Measurements from ENCODE around the gene NUFIP2.
A peak's percentile ranks its signal among the peaks of the same experiment; 100 is the strongest.
"Not testable (repeated sequence)": the region's sequence is repeated elsewhere in the genome, so short reads cannot be mapped to it uniquely, and the experiment has no call there.

Gene NUFIP2

DNA sequence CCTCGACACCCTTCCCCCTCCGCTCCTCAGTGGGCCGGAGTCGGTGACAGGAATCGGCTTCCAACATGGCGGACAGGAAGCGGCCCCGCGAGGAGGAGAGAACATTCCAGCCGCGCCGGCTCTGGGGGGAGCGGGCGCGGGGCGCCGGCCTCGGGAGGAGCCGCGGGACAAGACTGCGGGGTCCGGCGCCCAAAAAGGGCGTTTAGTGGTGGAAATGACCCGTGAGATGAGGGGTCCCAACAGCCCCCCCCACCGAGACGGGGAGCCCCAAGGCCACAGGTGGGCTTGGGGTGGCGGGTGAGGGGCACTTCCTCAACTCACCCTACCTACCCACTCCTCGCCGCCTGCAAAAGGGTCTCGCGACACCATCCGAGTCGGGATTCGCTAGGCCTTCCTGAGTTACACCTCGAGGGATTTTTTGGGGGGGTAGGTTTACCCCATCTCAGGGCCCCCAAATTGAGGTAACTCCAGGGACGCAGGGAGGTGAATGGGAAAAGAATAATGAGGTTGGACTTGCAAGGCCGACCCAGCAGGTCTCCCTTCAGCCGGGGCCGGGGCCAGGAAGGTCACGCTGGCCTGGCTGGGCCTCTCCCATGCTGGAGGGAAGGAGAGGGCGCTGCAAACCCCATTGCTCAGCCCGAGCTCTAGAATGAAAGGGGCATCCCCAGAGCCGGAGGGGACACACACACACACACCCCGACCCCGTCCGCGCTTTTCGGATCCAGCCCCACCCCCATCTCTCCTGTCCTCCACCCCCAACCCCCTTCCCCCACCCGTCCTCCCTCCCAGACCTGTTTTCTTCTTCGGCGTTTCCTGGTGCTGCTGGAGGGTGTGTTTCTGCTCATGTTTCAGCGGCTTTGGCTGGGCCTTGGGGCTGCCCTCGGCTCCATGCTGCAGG, 707 bp downstream of the NUFIP2 start:
- FAIRE-seq, result no peak
- DNase-seq (ENCODE audit: insufficient read length, low spot score), result peak; percentile 67
- peak; percentile 50 for TF ChIP-seq POLR2A (IDR thresholded peaks at IDR 0.05; ENCODE audit: low read depth, low read length)

DNA sequence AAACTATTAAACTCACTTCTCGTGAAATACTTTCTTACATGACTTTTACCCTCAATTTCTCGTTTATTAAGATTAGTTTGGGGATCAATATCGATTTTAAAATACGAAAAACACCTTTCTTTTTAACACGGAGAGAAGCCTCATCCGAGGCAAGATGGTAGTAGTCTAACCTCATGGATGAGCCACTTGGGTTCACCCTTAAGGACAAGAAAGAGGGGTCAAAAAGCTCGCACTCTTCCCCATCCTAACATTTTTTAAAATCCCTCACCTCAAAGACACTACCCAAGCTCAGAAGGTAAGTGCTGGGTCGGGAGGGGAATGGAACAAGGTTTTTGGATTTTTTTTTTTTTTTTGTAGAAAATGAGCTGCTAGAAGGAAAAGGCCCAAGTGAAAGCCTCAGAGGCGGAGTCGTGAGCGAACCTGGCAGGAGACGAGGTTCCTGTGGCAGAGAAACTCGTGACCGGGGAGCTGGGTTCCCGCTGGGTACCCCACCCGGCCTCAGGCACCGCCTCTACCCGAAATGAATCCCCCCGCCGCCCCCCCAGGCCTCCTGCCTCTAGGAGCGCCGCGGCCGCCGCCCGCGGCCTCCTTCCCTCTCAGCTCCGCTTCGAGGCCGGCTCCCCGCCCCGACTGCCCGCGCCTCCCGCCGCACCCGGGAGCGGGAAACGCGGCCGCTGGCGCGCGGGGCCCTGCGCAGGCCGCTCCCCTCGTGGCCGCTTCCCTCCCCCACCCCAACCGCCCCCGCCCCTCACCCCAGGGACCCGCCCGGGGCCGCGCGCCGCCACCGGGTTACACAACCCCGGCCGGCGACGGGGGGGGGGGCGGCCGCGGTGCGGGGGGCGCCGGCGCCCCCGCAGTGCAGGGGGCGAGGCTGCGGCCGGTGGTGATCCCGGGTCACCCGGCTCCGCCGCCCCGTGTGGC, 1.6 kb downstream of the NUFIP2 start:
- no peak for TF ChIP-seq POLR2A (IDR thresholded peaks at IDR 0.05; ENCODE audit: low read depth, low read length)
- FAIRE-seq, result no peak
- peak; percentile 52 for DNase-seq (ENCODE audit: insufficient read length, low spot score)

DNA sequence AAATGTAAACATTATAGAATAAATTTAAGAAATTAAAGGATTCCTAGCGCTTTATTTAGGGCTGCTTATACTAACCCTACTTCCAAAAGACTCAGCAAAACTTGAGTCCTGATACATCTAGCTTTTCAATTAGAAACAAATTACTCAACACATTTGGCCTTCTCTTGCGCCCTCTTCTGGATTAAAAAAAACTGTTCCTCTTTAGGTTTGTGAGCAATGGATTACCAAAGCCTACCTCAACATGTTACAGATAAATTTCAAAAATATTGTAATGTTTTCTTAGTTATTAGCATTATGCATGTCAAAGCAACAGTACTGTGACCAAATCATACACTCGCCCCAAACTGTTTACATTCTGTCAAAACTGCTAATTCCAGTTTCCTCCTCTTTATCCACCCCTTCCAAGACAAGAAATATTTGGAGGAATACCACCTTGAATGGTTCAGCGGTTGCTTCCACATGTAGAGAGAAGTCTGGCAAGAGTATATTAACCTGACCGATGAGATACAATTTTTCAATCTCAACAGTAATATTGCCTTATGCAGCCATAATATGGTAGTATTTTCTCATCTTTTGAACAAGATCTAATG, 2.7 kb downstream of the NUFIP2 start:
- no peak for FAIRE-seq

DNA sequence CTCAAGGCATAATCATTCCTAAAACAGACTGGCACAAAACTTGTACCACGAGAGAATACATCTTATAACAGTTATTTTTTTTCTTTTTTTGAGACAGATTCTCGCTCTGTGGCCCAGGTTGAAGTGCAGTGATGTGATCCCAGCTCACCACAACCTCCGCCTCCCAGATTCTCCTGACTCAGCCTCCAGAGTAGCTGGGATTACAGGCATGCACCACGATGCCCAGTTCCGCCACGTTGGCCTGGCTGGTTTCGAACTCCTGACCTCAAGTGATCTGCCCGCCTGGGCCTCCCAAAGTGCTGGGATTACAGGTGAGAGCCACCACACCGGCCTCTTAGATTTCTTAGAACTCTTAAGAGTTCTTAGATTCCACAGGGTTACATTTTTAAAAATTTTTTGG, 4.1 kb downstream of the NUFIP2 start:
- no peak for TF ChIP-seq POLR2A (IDR thresholded peaks at IDR 0.05; ENCODE audit: low read depth, low read length)
- no peak for FAIRE-seq

More for the DNA sequence above, 2.7 kb downstream of the NUFIP2 start:
- no peak for TF ChIP-seq POLR2A (IDR thresholded peaks at IDR 0.05; ENCODE audit: low read depth, low read length)
- no peak for DNase-seq (ENCODE audit: insufficient read length, low spot score)

DNA sequence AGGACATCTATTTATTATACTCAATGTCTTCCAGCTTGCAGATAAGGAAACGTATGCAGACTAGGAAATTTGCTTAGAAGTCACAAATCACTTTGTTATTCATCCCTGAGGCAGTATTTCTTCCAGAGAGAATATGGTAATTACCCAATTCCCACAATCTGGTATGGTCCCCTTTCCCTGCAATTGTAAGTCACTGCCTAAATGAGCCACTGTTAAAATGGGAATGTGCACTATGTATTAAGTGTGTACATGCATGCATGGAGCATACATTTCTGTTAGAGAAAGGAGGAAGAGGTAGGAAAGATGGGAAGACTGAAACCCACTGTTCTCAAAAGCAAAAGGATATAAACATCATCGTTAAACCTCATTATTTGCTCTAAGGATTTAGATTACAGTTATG, 10.0 kb downstream of the NUFIP2 start:
- no peak for TF ChIP-seq POLR2A (IDR thresholded peaks at IDR 0.05; ENCODE audit: low read depth, low read length)

More for the DNA sequence above, 4.1 kb downstream of the NUFIP2 start:
- no peak for DNase-seq (ENCODE audit: insufficient read length, low spot score)

DNA sequence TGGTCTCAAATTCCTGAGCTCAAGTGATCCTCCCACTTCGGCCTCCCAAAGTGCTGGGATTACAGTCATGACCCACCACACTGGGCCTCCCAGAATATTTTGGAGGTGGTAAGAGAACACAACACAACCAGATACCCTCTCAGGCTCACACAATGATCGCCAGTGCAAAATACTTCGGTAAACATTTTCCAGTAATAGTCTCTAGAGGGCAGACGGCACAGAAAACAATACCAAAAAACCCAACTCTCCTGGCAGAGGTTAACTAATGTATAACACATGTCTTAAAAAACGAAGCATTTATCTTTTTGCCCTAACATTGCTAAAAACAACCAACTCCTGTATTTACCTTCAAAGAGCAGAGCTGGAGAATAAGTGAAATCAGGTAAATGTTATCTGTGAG, 10.5 kb downstream of the NUFIP2 start:
- TF ChIP-seq POLR2A (IDR thresholded peaks at IDR 0.05; ENCODE audit: low read depth, low read length), result no peak
- FAIRE-seq (no peak), DNase-seq (ENCODE audit: insufficient read length, low spot score) (no peak)

More for the DNA sequence above, 10.0 kb downstream of the NUFIP2 start:
- DNase-seq (ENCODE audit: insufficient read length, low spot score), result no peak
- no peak for FAIRE-seq

DNA sequence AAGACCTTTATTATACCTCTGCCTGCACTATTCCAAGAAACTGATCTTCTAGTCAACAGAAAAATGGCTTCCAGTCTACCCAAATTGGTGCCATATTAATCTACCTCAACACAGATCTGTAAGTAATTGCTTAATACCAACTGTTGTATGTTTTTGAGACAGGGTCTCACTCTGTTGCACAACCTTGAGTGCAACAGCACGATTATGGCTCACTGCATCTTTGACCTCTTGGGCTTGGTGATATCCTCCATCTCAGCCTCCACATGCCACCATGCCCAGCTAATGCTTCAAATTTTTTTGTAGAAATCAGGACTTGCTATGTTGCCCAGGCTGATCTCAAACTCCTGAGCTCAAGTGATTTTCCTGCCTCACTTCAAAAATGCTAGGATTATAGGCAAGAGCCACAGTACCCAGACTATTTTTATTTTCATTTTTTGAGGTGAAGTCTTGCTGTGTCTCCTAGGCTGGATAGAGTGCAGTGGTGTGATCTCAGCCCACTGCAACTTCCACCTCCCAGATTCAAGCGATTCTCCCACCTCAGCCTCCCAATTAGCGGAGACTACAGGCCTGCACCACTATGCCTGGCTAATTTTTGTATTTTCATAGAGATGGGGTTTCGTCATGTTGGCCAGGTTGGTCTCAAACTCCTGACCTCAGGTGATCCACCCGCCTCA, 14.4 kb downstream of the NUFIP2 start:
- DNase-seq (ENCODE audit: insufficient read length, low spot score) (no peak), FAIRE-seq (no peak)
- no peak for TF ChIP-seq POLR2A (IDR thresholded peaks at IDR 0.05; ENCODE audit: low read depth, low read length)

DNA sequence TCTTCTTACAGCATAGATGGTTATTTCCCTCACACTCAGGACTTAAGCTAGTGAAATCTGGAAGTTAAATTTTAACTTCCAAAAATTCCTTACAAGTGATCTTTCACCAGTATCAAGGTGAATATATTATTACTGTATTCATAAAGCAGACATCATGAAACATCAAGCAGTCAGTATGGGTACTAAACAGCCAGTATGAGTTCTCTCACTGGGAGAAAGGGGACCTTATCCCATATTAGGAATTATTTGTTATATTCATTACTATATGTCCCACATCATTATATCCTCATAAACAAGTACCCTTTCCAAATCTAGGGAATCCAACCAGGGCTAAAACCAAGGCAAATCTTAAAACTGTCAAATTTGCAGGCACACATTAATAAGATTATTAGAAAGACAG, 15.3 kb downstream of the NUFIP2 start:
- FAIRE-seq (no peak), DNase-seq (ENCODE audit: insufficient read length, low spot score) (no peak)
- no peak for TF ChIP-seq POLR2A (IDR thresholded peaks at IDR 0.05; ENCODE audit: low read depth, low read length)

DNA sequence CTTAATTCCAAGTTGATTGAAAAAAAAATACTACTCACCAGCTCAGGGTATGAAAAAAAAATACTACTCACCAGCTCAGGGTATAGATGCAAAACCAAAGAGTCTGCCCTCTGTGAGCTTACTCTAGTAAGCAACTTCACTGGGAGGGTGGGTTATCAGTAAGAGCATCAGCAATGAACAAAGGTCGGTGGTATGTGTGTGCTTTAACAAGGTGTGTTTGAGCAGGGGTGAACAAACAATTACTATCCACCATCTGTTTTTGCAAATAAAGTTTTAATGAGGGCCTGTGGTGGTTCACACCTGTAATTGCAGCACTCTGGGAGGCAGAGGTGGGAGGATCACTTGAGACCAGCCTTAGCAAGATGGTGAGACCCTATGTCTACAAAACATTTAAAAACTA, 20.0 kb downstream of the NUFIP2 start:
- no peak for DNase-seq (ENCODE audit: insufficient read length, low spot score)
- no peak for FAIRE-seq
- no peak for TF ChIP-seq POLR2A (IDR thresholded peaks at IDR 0.05; ENCODE audit: low read depth, low read length)

DNA sequence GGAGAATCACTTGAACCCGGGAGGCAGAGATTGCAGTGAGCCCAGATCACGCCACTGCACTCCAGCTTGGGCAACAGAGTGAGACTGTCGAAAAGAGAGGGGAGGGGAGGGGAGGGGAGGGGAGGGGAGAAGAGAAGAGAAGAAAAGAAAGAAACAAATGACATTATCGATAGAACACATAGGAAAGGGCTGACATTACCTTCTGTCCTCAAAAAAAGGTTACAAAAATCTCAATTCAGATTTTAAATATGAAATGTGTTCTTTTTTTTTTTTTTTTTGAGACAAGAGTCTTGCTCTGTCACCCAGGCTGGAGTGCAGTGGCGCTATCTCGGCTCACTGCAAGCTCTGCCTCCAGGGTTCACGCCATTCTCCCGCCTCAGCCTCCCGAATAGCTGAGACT, 22.0 kb downstream of the NUFIP2 start:
- not testable (repeated sequence) for FAIRE-seq; DNase-seq (ENCODE audit: insufficient read length, low spot score)

DNA sequence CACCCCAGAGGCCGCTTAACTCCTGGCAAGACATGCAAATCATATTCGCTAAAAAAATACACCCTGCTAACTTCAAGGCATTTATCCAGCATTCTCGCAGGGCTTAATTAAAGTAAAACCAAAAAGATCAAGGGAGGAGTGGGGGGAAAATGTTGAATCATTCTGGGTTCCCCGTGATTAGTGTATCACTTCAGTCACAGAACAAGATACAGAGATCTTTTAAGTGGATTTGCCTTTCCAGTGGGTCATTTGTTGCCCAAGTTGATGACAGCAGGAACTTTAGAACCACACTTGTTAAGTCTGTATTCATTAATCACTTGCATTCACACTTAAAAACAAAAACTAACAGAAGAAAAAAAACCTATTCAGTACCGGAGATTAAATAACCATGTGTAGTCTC, 30.0 kb downstream of the NUFIP2 start:
- DNase-seq (ENCODE audit: insufficient read length, low spot score), result no peak
- TF ChIP-seq POLR2A (IDR thresholded peaks at IDR 0.05; ENCODE audit: low read depth, low read length), result no peak
- no peak for FAIRE-seq

DNA sequence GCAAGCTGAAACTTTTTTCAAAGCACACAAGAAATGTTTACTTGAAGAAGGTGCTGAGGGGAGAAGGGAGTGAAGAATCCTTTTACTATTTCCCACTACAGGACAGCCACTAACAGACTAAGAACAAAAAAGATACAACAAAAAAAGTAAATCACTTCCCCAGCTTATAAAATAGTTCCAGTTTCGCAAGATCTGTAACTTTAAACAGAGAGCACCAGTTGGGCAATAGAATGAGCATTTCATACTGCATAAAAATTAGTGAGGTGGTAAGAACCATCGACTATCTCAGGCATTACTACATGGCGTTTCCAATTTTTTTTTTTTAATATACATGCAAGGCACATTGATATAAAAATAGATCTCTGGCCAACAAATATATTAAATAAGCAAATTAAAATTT, 36.2 kb downstream of the NUFIP2 start:
- TF ChIP-seq POLR2A (IDR thresholded peaks at IDR 0.05; ENCODE audit: low read depth, low read length), result no peak
- no peak for DNase-seq (ENCODE audit: insufficient read length, low spot score)
- FAIRE-seq, result peak; percentile 87

DNA sequence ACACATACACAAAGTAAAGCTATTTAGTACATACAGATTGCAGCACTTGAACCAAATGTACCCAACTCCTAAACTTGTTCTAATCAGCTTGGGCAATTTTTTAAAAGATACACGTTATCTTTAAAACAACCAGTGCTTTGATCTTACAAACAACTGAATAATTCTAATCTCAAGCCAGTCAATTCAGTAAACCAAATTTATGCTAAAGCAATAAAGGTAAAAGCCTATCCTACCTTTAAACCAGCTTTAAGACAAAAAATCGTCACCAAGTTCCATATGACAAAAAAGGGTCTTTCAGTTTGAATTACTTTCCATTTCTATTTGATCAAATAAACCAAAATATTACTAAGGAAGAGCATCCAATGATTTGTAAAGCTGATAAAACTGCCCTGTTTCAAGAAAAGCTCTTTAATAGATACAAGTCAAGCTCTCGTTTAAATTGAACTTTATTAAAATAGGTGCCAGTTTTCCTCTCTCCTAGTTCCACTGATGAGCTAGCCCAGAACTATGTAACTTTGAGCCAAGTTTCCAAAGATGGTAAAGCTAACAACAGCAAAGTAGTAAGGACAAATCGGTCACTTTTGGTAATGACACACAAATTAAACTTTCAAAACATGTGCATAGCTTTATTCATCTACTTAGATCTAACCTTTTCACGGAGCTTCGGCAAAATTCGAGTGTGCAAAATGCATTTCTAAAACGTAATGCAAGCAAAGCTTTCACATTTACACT, 37.0 kb downstream of the NUFIP2 start:
- FAIRE-seq (peak; percentile 81), DNase-seq (ENCODE audit: insufficient read length, low spot score) (no peak)
- TF ChIP-seq POLR2A (IDR thresholded peaks at IDR 0.05; ENCODE audit: low read depth, low read length), result no peak
